Ishikawa (cell line): ENCODE measurements around the gene GPC6.

Source experiments
- CEBPB ChIP-seq: IDR thresholded peaks from 2 replicates; pipeline ENCODE4 v1.6.1; 2012
- CREB1 ChIP-seq: IDR thresholded peaks from 2 replicates; pipeline ENCODE4 v1.6.1; 2012; ENCODE audit warnings: low read depth
- EGR1 ChIP-seq: IDR thresholded peaks from 2 replicates; pipeline ENCODE4 v1.6.1; 2012
- EP300 ChIP-seq: IDR thresholded peaks from 2 replicates; pipeline ENCODE4 v1.6.1; 2012; ENCODE audit warnings: borderline replicate concordance
- FOXM1 ChIP-seq: IDR thresholded peaks from 2 replicates; pipeline ENCODE4 v1.6.1; 2012; ENCODE audit warnings: low read depth, borderline replicate concordance
- NFIC ChIP-seq: IDR thresholded peaks from 2 replicates; pipeline ENCODE4 v1.6.1; 2012
- RAD21 ChIP-seq: IDR thresholded peaks from 2 replicates; pipeline ENCODE4 v1.6.1; 2012; ENCODE audit warnings: low read depth
- TAF1 ChIP-seq: IDR thresholded peaks from 2 replicates; pipeline ENCODE4 v1.6.1; 2012; ENCODE audit warnings: low read depth, mild to moderate bottlenecking
- TCF12 ChIP-seq: IDR thresholded peaks from 2 replicates; pipeline ENCODE4 v1.6.1; 2012; ENCODE audit warnings: low read depth
- TEAD4 ChIP-seq: IDR thresholded peaks from 2 replicates; pipeline ENCODE4 v1.6.1; 2012
- YY1 ChIP-seq: IDR thresholded peaks from 2 replicates; pipeline ENCODE4 v1.6.1; 2012; ENCODE audit warnings: low read depth
- ZBTB7A ChIP-seq: IDR thresholded peaks from 2 replicates; pipeline ENCODE4 v1.6.1; 2012; ENCODE audit warnings: low read depth
- TF ChIP-seq, protein P1 (sequence below): IDR thresholded peaks from 2 replicates; pipeline ENCODE4 v1.6.1; 2012
- TF ChIP-seq, protein P2 (sequence below): IDR thresholded peaks from 2 replicates; pipeline ENCODE4 v1.6.1; 2012; ENCODE audit warnings: low read depth, mild to moderate bottlenecking
- TF ChIP-seq, protein P3 (sequence below): IDR thresholded peaks from 2 replicates; pipeline ENCODE4 v1.6.1; 2012

GPC6 gene

DNA sequence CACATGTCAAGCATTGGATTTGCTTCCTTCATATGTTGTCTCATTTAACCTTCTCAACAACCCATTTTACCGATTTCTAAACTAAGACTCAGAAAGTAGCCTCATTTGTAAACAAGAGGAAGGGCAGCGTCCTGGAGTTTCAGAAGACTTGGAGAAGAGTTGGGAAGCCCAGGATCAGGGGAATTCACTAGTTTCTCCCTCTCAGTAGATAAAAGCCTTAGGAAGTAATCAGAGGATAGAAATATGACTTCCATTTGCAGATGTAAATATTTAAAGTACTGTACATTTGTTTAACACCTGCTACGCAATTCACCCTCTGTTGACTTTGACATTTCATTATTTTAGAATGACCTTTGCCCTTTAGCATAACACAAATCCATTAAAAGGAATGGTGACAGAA, 1036.4 kb downstream of the GPC6 start:
- TF ChIP-seq TEAD4 (no peak), FOXM1 (no peak), TCF12 (no peak), RAD21 (no peak), ZBTB7A (no peak), NFIC (no peak), TAF1 (no peak), YY1 (no peak), EGR1 (no peak), CREB1 (no peak)
- TF ChIP-seq, protein P1, sequence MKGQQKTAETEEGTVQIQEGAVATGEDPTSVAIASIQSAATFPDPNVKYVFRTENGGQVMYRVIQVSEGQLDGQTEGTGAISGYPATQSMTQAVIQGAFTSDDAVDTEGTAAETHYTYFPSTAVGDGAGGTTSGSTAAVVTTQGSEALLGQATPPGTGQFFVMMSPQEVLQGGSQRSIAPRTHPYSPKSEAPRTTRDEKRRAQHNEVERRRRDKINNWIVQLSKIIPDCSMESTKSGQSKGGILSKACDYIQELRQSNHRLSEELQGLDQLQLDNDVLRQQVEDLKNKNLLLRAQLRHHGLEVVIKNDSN = no peak
- TF ChIP-seq, protein P2, sequence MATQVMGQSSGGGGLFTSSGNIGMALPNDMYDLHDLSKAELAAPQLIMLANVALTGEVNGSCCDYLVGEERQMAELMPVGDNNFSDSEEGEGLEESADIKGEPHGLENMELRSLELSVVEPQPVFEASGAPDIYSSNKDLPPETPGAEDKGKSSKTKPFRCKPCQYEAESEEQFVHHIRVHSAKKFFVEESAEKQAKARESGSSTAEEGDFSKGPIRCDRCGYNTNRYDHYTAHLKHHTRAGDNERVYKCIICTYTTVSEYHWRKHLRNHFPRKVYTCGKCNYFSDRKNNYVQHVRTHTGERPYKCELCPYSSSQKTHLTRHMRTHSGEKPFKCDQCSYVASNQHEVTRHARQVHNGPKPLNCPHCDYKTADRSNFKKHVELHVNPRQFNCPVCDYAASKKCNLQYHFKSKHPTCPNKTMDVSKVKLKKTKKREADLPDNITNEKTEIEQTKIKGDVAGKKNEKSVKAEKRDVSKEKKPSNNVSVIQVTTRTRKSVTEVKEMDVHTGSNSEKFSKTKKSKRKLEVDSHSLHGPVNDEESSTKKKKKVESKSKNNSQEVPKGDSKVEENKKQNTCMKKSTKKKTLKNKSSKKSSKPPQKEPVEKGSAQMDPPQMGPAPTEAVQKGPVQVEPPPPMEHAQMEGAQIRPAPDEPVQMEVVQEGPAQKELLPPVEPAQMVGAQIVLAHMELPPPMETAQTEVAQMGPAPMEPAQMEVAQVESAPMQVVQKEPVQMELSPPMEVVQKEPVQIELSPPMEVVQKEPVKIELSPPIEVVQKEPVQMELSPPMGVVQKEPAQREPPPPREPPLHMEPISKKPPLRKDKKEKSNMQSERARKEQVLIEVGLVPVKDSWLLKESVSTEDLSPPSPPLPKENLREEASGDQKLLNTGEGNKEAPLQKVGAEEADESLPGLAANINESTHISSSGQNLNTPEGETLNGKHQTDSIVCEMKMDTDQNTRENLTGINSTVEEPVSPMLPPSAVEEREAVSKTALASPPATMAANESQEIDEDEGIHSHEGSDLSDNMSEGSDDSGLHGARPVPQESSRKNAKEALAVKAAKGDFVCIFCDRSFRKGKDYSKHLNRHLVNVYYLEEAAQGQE = no peak
- TF ChIP-seq, protein P3, sequence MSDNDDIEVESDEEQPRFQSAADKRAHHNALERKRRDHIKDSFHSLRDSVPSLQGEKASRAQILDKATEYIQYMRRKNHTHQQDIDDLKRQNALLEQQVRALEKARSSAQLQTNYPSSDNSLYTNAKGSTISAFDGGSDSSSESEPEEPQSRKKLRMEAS = no peak

DNA sequence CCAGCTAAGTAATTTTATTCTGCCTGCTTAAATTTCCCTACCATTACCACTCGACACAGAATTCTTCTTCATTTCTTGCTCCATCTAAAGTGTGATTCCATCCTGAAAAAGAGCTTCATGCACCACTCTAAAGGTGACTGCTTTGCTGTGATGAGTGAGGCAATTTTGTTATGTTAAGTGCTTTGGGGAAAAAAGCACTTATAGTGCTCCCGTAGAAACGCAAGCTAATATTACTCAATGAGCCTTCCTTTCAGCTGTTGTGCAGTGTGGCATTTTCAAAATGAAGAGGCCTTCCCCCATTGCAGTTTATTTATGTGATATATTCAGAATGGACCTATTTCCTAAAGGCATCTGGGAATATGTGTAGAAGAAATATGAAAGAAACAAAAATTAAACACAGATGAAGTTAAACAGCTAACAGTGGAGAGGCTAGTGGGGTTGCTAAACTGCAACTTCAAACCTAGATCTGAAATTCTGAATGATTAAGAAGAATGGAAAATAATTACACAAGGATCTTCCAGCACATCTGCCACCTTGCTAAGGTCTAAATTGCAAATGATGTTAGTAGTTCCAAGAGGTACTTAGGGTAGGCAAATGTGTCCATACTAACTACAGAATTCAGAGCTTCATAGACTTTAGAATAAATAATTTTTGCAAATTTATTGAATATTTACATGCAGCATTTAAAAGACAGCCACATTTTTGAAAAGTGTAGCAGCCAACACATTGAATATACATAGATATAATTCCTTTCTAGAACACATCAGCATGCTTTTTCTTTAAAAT, 1041.2 kb downstream of the GPC6 start:
- TF ChIP-seq EGR1 (no peak), TEAD4 (no peak), YY1 (no peak), CREB1 (no peak), NFIC (no peak), CEBPB (no peak), TAF1 (no peak), ZBTB7A (no peak), TCF12 (no peak)
- TF ChIP-seq, protein P3 = no peak
- TF ChIP-seq, protein P2 = no peak

DNA sequence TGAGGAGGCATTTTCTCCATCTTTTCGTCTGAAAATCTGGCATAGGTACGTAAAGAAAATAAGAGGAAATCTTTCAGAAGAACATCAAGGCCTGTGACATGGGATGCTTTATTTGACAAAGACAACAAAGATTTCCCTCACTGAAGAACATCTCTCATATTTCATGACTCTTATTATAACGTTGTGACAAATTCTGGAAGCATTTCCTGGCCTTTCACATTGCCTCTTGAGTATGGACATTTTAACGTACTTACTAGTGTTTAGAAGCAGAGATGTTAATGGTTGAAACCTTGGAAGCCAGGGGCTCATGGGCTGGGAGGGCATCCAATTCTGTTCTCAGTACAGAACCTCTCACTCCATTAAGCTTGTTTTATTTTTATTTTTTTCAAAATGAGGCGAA, 1042.1 kb downstream of the GPC6 start:
- TF ChIP-seq RAD21 (no peak), TAF1 (no peak), ZBTB7A (no peak), NFIC (no peak), FOXM1 (no peak), EP300 (no peak), EGR1 (no peak)

DNA sequence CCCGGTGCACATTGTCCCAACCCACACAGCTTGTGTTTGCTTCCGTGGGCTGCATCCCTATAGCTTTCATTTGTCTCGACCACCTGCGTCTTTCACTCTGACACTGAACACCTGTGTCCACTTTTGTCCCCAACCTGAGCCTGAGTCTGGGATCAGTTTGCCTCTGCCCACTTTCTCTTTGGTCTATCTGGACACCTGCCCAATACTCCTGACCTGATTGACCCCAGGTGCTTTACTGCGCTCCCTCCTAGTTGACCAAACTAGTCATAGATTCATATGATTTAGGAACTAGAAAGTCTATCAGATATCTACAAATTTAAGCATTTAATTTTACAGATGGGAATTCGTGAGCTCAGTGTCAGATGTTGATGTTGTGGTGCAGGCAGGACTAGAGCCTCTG, 1043.0 kb downstream of the GPC6 start:
- TF ChIP-seq CREB1 = no peak

DNA sequence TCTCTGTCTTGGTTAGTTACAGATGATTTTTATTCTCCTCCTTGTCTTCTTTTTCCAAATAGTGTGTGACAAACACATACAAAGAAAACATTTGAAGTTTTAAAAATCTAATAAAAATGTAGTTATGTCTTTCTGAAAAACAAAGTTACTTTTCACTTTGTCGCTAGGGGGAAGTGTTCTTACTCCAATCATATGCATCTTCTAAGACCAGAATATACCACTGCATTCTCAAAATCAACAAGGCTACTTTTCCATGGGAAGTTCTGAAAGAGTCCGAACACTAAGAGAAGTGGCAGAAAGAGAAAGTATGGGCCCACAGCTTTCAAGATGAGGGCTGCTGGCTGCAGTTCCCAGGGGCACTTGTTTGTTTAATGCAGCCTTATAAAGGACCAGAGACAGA, 1043.9 kb downstream of the GPC6 start:
- TF ChIP-seq EP300 (no peak), CEBPB (no peak), RAD21 (no peak), YY1 (no peak), TAF1 (no peak), FOXM1 (no peak), EGR1 (no peak), TCF12 (no peak), ZBTB7A (no peak), NFIC (no peak), TEAD4 (no peak), CREB1 (no peak)
- TF ChIP-seq, protein P1 = no peak
- TF ChIP-seq, protein P2 = no peak
- TF ChIP-seq, protein P3 = no peak
